Activated CD8-positive, alpha-beta memory T cell treated with anti-CD3 and anti-CD28 coated beads, Interleukin-2, amount 50 U/mL, for 1 hour (primary cell): ENCODE results near the gene SMYD2.

Experiments used
- DNase-seq: peaks from one replicate; pipeline ENCODE4 v3.0.0-alpha.2; 2020; ENCODE audit errors: extremely low read depth

The SMYD2 gene

DNA sequence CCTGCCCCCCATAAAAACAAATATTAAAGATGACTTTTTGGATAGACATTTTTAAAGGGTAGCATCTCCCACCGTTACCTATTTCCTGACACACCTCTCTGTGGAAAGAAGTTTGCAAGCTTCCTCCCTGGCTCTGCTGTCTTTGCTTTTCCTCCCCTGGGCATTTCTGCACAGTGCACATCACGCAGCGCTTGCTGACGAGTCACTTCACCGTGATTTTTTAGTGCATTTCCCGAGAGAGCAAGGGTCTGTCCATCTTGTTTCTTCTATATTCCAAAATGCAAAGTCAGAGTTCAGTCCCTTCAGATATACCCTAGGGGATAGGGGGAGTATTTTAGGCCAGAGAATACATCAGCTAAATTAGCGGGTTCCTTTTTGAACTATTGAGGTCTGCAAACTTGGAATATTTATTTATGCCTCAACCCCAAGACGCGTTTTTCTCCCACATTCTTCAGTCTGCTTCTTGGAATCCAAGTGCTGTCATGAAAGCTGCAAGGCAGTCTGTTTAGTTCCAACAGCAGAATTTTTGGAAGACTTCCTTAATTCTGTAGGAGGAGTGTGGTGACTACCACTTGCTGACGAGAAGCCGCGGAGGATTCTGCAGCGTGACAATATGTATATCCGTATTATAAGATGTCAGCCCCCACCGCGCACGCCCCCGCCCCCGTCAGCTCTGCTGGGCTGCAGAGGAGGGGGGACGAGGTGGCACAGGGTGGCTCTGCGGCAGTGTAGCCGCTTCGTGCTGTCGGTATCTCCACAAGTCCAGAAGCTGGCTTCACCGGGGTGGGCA is 22.4 kb downstream of the SMYD2 start:
- DNase-seq: no peak

DNA sequence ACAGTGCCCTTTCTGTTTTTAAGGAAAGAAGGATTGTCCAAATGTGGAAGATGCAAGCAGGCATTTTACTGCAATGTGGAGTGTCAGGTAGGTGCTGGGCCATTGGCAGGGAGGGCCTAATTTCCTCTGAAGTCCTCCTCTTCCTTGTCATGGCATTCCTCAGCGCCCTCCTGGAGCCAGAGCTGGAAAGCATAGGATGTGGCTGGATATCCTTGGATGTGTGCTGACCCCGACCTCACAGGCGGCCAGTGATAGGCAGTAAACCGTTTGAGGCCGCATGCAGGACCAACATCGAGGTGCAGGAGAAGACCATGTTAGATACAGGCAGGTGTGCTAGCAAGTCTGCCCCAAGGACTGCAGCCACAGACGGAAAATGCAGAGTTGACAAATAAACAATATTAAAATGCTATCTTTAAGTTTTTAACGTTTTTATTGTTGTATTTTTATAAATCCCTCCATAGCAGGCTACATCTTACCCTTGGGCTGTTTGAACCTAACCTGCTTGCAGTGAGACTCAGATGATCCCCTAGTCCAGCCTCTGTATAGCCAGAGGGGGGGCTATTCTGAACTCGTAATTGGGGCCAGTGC is 24.3 kb downstream of the SMYD2 start:
- no peak for DNase-seq

DNA sequence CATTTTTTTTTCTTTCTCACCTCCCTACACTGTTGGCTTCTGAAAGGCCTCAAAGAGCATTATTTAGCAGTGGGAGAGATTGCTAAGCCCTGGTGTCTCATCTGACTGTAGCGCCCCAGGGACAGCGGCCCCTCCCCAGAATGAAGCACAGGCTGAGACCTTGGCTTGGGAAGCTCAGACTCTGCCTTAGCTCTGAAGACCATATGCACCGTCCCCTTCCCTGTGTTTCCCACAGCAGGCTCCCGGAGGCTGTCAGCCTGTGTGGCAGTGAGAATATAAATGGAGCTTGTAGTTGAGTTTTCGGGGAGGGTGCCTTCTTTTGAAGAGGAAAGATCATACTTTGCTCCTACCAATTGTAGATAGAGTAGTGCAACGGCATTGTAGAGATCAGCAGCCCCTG is 25.3 kb downstream of the SMYD2 start:
- no peak for DNase-seq

DNA sequence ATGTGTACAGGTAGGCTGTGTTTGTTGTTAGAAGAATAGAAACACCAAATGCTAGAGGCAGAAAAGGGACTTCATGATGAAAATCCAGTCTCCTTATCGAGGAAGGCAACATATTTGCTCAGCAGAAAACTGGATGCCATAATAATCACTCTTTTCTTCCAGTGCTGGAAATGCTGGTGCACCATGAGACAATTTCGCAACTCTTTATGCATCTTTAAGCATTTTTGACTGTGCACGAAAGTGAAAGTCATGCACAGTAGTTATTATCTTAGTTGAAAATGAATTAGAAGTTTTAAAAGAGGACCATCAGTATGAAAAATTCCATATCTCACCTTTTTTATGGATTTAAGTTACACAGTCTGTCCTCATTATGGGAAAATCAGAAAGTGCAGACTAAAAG is 29.1 kb downstream of the SMYD2 start:
- DNase-seq: no peak

DNA sequence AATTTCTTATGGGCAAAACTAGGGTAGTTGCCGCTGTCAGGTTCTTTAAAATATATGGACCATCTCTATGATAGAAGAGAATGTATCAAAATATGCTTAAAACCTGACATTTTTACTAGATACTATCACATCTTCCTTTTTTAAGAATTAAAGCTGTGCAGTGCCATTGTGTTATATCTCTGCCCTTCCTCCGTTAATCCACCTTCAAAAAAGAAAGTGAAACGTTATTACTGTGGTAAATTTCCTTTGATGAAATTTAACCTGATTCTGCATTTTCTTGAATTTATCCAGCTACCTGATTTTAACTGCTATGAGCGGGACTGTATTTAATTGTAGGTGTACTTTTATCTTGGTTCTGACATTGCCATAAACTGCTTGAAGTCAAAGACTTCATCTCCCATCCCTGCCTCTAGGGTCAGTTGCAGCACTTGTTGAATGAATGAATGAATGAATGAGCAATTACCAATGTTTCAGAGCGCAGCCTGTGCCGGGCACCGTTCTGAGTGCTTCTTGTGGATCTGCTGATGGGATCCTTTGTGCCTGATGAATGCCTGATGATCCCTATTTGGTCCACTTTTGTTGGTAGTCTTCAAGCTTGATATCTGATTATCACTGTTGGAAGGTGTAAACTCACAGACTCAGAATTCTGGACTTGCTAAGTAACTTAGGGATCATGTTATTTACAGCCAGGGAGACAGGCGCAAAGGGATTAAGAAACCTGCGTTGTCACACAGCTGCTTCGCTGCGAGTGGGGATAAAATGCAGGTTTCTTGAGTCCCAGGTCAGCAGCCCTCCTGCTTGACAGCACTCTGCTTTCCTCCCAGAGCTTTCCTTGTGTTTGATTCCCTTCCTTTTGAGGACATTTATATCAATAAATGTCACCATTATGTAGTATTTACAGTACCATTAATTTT is 30.1 kb downstream of the SMYD2 start:
- no peak for DNase-seq

DNA sequence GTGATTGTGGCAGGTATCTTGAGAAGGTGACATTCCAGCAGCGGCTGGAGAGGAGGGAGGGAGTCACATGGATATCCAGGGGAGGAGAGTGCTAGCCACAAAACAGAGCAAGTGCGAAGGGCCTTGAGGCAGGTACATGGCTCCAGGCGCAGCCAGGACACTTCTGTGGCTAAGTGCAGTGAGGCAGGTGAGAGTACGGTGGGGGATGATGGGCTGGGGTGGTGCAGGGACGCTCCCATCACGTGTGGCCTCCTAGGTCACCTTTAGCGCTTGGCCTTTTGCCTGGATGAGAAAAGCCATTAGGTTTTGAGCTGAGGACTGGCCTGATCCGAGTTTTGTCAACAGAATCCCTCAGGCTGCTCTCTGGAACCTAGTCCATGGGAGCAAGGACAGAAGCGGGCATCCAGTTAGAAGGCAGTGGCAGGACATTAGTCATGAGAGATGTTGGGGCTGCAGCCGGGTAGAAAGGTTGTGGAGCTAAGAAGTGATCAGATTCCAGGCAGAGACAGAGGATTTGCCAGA is 31.6 kb downstream of the SMYD2 start:
- no peak for DNase-seq

DNA sequence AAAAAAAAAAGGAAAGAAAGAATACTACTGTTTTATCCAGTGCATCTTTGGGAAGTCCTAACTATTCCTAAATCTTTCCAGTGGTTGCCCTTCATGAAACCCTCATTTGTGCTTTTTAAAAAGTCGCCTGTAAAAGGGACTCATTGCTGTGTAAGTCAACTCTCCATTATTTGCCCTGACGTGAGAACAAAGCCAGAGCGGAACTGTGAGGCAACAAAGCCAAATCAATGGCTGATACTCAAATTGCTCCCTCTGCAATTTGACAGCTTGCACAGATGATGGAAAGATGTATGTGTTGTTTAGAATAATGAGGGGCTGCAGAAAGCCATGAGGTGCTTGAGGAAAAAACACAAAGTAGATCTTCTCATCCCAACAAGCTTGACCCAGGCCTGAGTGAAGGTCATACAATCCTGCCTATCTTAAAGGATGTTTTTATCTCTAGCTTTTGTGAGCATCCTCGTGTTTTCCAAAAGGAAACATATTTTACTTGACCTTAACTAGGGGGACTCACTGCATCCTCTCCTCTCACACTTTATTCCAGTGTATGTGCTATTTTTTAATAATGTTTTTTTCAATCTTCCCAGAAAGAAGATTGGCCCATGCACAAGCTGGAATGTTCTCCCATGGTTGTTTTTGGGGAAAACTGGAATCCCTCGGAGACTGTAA is 33.4 kb downstream of the SMYD2 start:
- no peak for DNase-seq

DNA sequence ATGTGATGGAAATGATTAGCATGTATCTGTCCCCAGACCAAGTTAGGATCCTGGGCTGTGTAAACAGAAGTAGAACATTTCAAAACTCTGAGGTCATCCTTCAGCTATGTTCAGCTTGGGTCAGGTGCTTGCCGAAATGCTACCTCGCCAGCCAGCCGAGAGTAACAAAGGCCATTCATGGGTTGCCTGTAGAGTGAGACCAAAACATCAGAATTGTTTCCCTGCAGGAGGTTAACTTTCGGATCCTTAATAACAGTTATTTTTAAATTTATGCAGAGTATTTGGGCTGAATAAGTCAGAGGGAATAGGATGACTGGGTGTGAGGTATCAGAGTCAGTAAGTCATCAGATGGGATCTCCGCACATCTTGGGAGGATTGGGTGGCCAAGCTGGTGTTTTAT is 35.6 kb downstream of the SMYD2 start:
- DNase-seq: no peak

DNA sequence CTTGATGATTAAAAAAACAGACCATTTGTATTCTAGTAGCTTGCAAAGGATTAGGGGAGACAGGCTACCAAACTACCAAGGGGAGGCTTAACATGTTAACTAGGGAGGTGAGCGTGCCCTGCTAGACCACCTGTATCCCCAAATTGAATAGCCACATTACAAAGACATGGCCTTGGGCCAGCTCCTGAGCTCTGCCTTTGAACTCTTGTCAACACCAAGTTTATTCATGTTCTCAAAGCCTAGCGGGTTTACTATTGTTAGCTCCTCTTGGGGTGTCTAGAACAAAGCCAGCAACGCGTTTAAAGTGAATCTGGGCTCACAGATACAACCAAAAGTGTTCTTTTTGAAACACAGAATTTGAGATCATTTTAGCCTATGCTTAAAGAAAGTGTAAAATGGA is 36.3 kb downstream of the SMYD2 start:
- DNase-seq: no peak

DNA sequence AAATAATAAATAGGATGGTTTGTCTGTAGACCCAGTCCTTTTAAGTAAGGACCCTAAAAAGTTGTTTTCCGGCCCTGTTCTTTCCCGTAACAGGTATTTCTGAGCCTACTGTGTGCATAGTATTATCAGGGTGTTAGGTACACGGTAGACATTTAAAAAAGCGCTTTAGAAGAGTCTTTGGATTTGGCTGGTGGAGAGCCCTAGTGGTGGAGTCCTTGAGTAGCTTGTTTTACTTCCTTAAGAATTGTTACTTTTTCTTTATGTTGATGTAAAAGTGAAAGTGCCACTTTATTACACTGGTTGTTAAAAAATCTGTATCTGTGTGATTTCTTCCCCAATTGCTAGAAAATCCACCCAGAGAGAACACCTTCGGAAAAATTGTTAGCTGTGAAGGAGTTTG is 36.8 kb downstream of the SMYD2 start:
- no peak for DNase-seq

DNA sequence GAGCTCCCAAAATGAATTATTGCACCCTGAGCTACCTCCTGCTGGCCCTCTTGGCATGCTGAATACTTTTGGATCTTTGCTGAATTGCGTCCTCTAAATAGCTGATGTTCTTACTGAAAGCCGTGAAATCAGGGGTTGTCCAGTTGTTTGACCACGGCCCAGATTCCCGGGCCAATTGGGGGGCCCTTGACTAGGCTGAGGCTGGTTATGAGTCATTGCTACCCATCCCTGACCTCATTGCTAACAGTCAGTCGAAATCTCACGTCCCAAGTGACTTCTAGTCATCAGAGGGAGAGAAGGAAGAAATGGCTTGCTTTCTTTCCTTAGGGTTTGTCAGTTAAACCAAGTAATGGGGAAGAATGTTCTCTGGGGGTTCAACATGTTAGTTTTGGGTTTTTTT is 37.4 kb downstream of the SMYD2 start:
- no peak for DNase-seq

DNA sequence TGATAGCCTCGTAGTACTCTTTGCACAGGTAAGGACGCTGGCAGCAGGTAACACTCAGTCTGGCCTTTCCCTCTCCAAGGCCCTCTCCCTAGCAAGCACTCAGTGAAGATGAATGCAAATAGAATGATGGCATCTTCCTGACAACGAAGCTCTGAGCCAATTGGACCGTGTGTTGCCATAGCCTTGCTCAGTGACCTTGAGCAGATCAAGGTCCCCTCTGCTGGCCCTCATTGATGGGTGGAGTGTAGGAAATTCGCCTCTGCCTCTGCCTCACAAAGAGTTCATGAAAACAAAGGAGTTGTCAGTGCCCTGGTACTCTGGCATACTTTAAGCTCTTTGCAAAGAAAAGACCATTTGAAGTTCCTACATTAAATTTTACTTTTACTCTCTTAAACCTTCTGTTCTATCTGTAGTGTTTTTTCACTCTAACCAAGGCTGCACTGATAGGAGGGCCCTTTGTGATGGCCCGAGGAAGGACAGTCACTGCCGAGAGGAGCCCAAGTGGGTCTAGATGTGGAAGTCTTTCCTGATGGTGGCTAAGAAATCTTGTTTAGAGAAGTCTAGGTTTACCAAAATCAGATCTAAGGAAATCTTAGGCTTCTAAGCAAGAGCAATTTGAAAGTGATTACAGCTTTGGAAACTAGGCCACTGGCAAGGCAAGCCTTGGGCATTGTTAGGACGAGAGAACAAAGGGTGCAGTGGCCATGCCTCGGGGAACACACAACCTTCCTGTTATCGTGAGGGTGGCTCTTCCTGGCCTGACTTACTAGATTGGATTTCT is 38.2 kb downstream of the SMYD2 start:
- DNase-seq: no peak

DNA sequence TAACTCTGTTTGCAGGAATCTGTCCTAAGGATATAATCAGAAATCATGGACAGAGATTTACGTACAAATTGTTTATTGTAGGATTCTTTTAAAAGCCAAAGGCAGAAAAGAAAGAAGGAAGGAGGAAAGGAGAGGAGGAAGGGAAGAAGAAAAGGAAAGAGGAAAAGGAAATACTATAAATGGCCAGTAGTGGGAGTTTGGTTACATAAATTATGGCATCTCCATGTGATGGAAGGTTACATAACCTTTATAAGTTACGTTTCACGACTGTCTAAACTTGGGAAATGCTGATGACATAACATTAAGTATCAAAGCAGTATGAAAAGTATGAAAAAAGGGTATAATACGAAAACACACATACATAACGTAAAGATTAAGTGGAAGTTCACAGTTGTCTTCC is 39.0 kb downstream of the SMYD2 start:
- DNase-seq: no peak

DNA sequence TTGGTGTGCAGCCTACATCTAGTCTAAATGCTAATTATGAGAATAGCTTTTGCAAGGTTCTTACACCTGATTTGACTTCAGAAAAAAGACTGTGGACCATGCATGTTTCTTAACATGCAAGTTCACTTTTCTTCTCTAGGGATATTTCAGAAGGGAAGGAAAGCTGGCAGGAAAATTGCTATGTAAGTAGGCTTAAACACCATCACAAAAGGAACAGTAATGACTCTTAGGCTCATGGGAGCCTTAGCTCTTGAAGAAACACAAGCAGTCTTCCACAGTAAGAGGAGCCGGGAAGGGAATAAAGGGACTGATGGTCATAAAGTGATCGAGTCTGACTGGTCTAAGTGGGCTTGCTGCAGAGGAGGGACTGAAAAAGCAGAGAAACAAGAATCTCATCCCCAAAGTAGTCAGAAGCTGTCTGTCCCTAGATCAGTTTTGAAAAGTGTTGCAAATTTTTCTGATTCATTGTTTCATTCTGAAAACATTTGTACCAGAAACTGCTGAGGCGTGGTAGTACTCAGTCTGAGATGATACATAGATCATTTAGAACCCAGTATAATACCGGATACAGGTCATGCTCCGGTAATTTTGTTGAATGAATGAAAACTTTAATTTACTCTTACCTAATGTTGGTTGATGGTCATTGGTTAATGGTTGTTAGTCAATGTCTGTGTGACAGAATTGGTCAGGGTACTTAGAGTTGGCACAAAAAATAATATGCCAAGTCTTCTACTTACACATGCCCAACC is 40.9 kb downstream of the SMYD2 start:
- DNase-seq: no peak

DNA sequence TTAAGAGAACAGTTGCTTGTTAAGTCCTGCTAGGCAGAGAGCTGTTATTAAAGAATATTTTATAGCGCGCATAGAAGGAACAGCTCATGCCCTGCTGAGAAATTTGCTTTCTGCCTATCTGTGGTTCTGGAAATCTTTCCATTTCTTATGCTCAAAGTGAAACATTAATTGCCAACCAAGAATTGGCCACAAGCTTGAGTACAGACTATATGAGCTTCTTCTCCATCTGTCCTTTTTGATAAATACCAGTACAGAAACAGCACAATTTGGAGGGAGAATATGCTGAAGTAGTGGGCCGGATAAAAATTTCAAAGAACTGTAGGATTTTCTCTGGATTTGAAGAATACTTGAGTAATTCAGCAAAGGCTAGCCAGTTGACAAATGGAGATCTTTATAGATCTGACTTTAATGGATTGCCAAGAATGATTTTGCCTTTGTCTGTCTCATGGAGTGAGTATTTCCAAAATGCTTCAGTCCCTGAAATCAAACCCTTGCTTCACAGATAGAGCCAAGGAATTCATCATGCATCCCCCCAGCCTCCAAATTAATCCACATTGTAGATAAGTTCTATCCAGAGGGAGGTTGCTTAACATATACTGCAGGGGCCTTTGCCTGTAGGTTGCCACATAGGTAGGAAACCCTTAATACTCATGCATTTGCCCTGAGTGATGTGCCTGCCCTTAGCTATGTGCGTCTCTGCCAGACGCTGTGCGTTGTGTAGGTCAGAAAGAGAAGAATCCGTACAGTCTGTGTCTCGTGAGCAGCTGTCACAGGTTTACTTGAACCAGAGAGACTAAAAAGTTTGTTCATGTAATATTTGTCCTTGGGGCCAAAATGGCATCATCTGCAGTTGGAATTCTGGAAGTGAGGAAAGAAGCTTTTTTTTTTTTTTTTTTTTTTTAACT is 44.2 kb downstream of the SMYD2 start:
- DNase-seq: no peak

DNA sequence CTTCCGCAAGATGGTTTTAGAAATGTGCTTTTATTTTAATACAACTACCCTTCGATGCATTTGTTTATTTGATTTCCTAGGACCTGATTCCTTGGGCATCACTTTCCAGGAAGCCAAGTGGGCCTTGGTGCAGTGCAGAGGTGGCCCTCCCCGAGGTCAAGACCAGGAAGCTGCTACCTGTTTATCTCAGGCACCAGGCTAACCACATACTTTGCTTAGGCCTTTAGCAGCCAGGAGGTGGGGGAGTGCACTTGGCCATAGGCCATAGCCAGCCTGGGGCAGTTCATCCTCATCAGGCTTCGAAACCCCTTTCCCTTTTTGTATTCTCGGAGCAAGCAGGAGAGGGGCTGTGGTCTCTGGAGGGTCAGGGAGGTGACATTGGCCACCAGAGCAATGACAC is 45.4 kb downstream of the SMYD2 start:
- no peak for DNase-seq

DNA sequence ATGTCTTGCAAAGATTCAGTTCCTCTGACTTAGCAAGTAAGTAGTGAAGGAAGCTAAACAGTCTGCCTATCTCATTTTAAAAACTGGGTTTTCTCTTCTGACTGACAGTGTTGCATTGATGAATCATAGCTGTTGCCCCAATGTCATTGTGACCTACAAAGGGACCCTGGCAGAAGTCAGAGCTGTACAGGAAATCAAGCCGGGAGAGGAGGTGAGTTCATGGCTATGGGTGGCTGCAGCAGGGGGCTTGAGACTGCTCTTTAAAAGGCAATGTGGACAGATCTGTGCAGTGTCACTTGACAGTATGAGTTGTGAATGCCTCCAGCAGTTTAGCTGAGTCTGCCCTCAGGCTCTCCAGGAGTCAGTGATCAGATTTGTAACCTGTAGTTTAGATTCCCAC is 46.6 kb downstream of the SMYD2 start:
- no peak for DNase-seq

DNA sequence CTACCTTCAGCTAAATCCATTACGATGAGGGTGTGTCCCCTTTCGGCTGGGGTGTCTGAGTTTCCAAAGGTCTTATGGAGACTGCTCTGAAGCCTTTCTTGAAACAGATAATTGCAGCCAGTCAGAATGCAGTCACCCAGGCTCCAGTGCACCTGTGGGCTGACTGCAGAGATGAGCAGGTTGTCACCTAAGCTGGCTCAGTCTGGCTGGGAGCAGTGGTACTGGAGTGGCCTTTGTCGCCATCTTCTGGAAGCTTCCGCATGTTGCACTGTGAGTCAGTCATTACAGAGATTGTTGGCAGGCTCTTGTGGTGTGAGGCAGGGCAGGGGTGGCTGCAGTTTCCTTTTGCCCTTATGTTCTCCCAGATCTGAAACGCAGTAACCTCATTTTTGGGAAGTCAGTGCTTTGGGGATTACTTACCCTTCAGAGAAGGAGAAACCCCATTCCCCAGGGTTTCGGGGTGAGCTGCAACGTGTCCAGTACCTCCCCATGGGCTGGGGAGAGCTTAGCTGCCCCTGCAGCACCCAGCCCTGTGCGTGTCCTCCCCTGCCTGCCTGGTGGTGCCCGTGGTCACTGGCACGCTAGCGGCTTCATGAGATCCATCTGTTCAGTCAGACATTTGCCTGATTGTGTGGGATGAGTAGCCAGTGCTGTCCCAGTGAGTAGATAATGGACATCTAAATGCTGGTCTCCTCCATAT is 48.0 kb downstream of the SMYD2 start:
- peak; percentile 35 for DNase-seq
